Right lobe of liver (tissue), 4 donors: ENCODE data around the gene HOXB1.

Experiments
- POLR2A ChIP-seq: fragments of 450-650 bp; IDR thresholded peaks from one replicate; pipeline ENCODE4 v1.6.1; 2017; ENCODE audit warnings: antibody characterized with exemption, mild to moderate bottlenecking
- TF ChIP-seq, protein P1 (sequence below), 4 donors: fragments of 200-600 bp in 3 of 4; fragments of 450-650 bp in 1 of 4; IDR thresholded peaks; one replicate each; pipeline versions ENCODE4 v1.5.1 to v1.8.0; 2016 to 2022; ENCODE audit warnings: antibody characterized with exemption in 4 of 4, mild to moderate bottlenecking in 2 of 4
- donor health status: DM: no; HTN: no; CAD: no.
- donor health status: DM: no; HTN: no; CAD: no.
- donor health status: DM: no; HTN: yes; CAD: no.

DNA sequence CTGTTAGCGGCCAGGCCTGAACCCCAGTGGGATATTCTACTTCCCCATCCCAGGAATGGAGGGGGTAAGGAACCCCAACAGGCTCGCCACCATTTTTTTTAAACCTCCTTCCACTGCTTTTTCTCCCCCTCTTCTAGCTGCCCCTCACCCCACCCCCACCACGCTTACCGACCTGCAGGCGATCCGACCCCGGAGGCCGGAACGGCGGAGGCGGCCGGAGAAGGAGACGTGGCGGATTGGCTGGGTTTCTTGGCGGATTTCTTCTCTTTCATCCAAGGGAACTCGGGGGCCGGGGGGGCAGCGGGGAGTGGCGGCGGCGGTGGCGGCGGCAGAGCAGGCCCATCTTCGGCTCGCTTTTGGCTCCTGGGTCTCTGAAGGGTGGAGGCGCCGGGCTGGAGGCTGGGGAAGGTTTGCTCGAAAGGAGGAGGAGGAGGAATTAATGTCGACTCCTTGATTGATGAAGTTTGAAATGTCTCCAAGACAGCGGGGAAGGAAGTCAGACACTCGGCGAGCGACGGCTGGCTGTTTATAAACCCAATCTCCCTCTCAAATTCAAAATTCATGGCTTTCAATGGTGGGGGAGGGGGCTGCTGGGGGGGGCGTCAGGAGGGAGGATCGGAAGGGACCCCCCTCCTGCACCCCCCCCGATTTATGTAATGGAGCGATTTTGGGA, 13.7 kb upstream of the HOXB1 start:
- TF ChIP-seq, protein P1, sequence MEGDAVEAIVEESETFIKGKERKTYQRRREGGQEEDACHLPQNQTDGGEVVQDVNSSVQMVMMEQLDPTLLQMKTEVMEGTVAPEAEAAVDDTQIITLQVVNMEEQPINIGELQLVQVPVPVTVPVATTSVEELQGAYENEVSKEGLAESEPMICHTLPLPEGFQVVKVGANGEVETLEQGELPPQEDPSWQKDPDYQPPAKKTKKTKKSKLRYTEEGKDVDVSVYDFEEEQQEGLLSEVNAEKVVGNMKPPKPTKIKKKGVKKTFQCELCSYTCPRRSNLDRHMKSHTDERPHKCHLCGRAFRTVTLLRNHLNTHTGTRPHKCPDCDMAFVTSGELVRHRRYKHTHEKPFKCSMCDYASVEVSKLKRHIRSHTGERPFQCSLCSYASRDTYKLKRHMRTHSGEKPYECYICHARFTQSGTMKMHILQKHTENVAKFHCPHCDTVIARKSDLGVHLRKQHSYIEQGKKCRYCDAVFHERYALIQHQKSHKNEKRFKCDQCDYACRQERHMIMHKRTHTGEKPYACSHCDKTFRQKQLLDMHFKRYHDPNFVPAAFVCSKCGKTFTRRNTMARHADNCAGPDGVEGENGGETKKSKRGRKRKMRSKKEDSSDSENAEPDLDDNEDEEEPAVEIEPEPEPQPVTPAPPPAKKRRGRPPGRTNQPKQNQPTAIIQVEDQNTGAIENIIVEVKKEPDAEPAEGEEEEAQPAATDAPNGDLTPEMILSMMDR (IDR thresholded peaks at IDR 0.05) = no peak
- TF ChIP-seq POLR2A = no peak
